Left lung (tissue), 10 donors: ENCODE measurements around the gene FRMD5. TPM values are rescaled to one million over a fixed set of nuclear protein-coding genes. Genes with fewer than 3 reads are reported as not detected.

Experiments
- ATAC-seq: fragments of 200-7000 bp; cut with Tn5 transposase; one replicate; pipeline ENCODE4 v1.9.1; 2020; ENCODE audit warnings: moderate library complexity
- DNase-seq, 4 donors: peaks; one replicate each; pipeline ENCODE4 v3.0.0-alpha.2; 2013 to 2020
- H3K27ac ChIP-seq, 2 donors: fragments of 200-600 bp; sonication (generic) in 1 of 2; one replicate each; pipeline versions ENCODE4 v1.5.0 to v1.8.0; 2020 to 2021
- H3K27me3 ChIP-seq, 2 donors: fragments of 200-600 bp; sonication (generic) in 1 of 2; one replicate each; pipeline versions ENCODE4 v1.5.0 to v1.8.0; 2020 to 2021
- H3K36me3 ChIP-seq, 2 donors: fragments of 200-600 bp; sonication (generic) in 1 of 2; one replicate each; pipeline versions ENCODE4 v1.5.0 to v1.8.0; 2020 to 2021
- H3K4me1 ChIP-seq, 2 donors: fragments of 200-600 bp; one replicate each; pipeline ENCODE4 v1.8.0; 2021
- H3K4me3 ChIP-seq, 2 donors: fragments of 200-600 bp; sonication (generic) in 1 of 2; one replicate each; pipeline versions ENCODE4 v1.5.0 to v1.8.0; 2020 to 2021; ENCODE audit warnings: mild to moderate bottlenecking in 1 of 2
- H3K9me3 ChIP-seq, 2 donors: fragments of 200-600 bp; sonication (generic) in 1 of 2; one replicate each; pipeline versions ENCODE4 v1.5.0 to v1.8.0; 2020 to 2021
- intact Hi-C, 2 donors: fragments of 100-400 bp; cut with DNase I; formaldehyde crosslinking; loops; one replicate each; pipeline versions ENCODE4 v1.11.2 to v1.14.2; 2022
- polyA plus RNA-seq, 6 donors: library from polyadenylated mRNA; unstranded; fragments of 120-200 nt; gene quantifications; one replicate each; pipeline ENCODE4 v1.2.1, GENCODE V29; 2013; ENCODE audit not compliant: insufficient read length in 6 of 6
- total RNA-seq, 2 donors: library from RNA; stranded (reverse); fragmentation: NEBNext Ultra II Directional; extraction: Animal tissue kit (Norgen Biotek cat#: 25700); gene quantifications; one replicate each; pipeline ENCODE4 v1.2.1, GENCODE V29; 2021
- TF ChIP-seq, protein P1 (sequence below), 2 donors: fragments of 200-600 bp; sonication (generic) in 1 of 2; IDR thresholded peaks; one replicate each; pipeline versions ENCODE4 v1.5.0 to v1.8.0; 2021; ENCODE audit warnings: antibody characterized with exemption in 2 of 2
- donor health status: DM: no; HTN: yes; CAD: no.
- donor health status: DM: no; HTN: no; CAD: no.

The FRMD5 gene
- total and polyA plus RNA-seq, 8 donors = 1.5 to 4.4 (median 2.3) TPM

DNA sequence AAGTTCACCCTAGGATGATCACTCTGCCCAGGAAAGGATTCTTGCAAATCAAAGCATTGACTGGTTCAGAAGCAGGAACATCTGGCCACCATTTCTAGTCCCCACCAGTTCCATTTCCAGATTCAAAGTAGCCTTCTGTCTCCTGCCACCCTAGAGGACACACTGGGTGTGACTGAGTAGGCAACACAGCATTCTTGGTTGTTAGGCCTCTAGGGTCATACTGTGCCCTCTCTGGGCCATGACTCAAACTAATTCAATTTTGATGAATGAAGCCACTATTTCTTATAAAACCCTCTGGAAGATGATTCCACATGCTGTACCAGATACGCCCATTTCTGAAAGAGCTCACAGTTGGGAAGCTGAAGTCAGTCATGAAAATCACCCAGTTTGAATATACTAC is 298.5 kb downstream of the FRMD5 start:
- no peak for DNase-seq
- no peak for ATAC-seq
- Histone ChIP-seq H3K27ac (no peak overlapping the region), H3K9me3 (no peaks in the 10 kb centered on the region), H3K4me1 (no peaks in the 10 kb centered on the region), H3K27me3 (no peaks in the 10 kb centered on the region), H3K36me3 (no peaks in the 10 kb centered on the region), H3K4me3 (no peak overlapping the region)
- intact Hi-C loops = no loop called here
- TF ChIP-seq, protein P1, sequence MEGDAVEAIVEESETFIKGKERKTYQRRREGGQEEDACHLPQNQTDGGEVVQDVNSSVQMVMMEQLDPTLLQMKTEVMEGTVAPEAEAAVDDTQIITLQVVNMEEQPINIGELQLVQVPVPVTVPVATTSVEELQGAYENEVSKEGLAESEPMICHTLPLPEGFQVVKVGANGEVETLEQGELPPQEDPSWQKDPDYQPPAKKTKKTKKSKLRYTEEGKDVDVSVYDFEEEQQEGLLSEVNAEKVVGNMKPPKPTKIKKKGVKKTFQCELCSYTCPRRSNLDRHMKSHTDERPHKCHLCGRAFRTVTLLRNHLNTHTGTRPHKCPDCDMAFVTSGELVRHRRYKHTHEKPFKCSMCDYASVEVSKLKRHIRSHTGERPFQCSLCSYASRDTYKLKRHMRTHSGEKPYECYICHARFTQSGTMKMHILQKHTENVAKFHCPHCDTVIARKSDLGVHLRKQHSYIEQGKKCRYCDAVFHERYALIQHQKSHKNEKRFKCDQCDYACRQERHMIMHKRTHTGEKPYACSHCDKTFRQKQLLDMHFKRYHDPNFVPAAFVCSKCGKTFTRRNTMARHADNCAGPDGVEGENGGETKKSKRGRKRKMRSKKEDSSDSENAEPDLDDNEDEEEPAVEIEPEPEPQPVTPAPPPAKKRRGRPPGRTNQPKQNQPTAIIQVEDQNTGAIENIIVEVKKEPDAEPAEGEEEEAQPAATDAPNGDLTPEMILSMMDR (IDR thresholded peaks at IDR 0.05) = no peak

DNA sequence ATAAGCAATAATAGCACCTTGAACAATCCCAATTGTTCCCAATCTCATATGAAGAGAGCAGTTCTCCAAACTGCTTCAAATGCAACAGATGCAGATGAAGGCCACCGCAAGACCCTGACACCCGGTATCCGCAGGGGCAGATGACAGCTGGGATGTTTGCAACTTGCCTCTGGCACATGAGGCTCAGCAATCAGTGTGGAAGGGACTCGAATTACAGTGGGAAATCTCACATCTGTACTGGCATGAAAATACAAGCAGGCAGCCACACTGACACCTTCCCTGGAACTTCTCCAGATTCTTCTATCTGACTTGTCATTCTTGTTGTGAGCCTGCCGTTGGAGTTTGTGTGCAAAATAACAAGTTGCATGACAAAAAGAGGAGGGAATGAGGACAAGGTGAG is 299.5 kb downstream of the FRMD5 start:
- Histone ChIP-seq H3K4me3 (no peak overlapping the region), H3K27me3 (no peaks in the 10 kb centered on the region), H3K4me1 (no peaks in the 10 kb centered on the region), H3K36me3 (no peaks in the 10 kb centered on the region), H3K27ac (no peak overlapping the region), H3K9me3 (no peaks in the 10 kb centered on the region)
- TF ChIP-seq, protein P1 (IDR thresholded peaks at IDR 0.05) = no peak
- no peak for ATAC-seq
- intact Hi-C loops = no loop called here
- no peak for DNase-seq

DNA sequence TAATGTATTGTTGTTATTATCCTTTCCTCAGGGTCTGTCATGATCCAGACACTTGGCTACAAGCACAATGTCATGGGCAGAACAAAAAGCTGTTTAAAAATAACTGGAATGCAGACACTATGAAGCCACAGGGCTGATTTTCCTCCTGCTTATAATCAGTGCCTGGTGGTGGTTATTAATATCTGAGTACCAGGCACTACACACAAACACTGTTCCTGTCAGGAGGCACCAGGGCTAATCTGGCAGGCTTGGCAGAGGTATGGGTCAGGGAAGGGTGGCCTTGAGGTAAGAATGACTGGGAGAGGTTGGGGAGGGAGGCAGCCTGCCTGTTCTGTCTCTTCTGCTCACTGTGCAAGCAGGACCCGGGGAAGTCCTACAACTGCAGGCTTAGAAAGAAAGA is 301.1 kb downstream of the FRMD5 start:
- TF ChIP-seq, protein P1 (IDR thresholded peaks at IDR 0.05) = no peak
- no peaks in the 10 kb centered on the region for H3K9me3 ChIP-seq
- H3K36me3 ChIP-seq = no peaks in the 10 kb centered on the region
- no peak overlapping the region for H3K4me3 ChIP-seq
- DNase-seq = no peak
- no peak overlapping the region for H3K27ac ChIP-seq
- ATAC-seq = no peak
- H3K4me1 ChIP-seq = no peaks in the 10 kb centered on the region
- intact Hi-C loops = no loop called here
- H3K27me3 ChIP-seq = no peaks in the 10 kb centered on the region

DNA sequence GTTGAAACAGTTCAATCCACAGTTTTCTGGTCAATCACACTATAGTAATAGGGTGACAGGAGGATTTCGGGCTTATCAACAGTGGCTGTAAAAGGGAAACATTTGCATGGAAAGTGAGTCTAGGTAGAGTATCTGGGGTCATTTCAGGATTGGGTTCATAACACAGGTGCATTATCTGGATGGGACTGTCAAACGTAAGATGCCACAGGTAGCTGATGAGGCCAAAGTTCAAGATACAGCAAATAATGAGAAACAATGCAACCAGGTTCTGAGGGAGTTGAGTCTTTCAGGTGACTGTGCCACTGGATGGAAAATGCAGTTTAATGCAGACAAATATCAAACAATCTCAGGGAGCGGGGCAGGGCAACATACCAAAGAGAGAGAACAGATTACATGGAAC is 306.0 kb downstream of the FRMD5 start:
- no peak for DNase-seq
- H3K4me3 ChIP-seq = no peak overlapping the region
- no peaks in the 10 kb centered on the region for H3K4me1 ChIP-seq
- H3K27me3 ChIP-seq = no peaks in the 10 kb centered on the region
- TF ChIP-seq, protein P1 (IDR thresholded peaks at IDR 0.05) = no peak
- H3K9me3 ChIP-seq = no peaks in the 10 kb centered on the region
- H3K36me3 ChIP-seq = no peaks in the 10 kb centered on the region
- intact Hi-C loops = no loop called here
- no peak for ATAC-seq
- H3K27ac ChIP-seq = no peak overlapping the region

DNA sequence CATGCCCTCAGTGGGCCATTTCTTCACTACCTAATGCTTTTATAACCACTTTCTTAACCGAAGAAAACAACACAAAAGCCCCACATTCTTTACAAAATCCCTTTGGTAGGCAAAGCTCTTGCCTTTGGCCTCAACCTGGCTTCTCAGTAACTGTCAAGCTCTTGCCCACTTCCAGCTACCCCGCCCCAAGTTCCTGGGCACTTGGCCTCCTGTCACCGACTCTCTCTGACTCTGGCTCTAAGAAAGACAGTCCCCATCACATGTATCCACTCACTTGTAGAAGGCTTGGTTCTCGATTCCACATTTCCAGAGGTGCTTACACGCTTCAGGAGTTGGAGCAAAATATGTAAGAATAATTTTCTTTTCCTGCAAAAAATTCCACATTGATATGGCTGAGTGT is 307.2 kb downstream of the FRMD5 start:
- no peaks in the 10 kb centered on the region for H3K4me1 ChIP-seq
- no peaks in the 10 kb centered on the region for H3K27me3 ChIP-seq
- no peaks in the 10 kb centered on the region for H3K9me3 ChIP-seq
- ATAC-seq (no peak), DNase-seq (no peak)
- intact Hi-C loops = no loop called here
- H3K4me3 ChIP-seq = no peak overlapping the region
- H3K36me3 ChIP-seq = no peaks in the 10 kb centered on the region
- TF ChIP-seq, protein P1 (IDR thresholded peaks at IDR 0.05) = no peak
- H3K27ac ChIP-seq = no peak overlapping the region
